T-helper 1 cell treated with Interleukin-12 subunit alpha and Interleukin-12 subunit beta and Interleukin-4 antibody, amounts not matched to agents 30 ng/mL and 1 ng/mL, for 36 hours (primary cell): ENCODE results near the gene LRP3. TPM values are rescaled to one million over a fixed set of nuclear protein-coding genes. Genes with fewer than 3 reads are reported as not detected.

ENCODE experiments used
- intact Hi-C: fragments of 100-400 bp; cut with micrococcal nuclease; formaldehyde crosslinking; loops from one replicate; pipeline ENCODE4 v1.15.1; 2024
- total RNA-seq: library from RNA; stranded (reverse); gene quantifications from 2 replicates; pipeline ENCODE4 v1.2.3, GENCODE V29; 2022

Gene LRP3
- total RNA-seq, 1 donor from 2014 or later = 0.05 TPM

DNA sequence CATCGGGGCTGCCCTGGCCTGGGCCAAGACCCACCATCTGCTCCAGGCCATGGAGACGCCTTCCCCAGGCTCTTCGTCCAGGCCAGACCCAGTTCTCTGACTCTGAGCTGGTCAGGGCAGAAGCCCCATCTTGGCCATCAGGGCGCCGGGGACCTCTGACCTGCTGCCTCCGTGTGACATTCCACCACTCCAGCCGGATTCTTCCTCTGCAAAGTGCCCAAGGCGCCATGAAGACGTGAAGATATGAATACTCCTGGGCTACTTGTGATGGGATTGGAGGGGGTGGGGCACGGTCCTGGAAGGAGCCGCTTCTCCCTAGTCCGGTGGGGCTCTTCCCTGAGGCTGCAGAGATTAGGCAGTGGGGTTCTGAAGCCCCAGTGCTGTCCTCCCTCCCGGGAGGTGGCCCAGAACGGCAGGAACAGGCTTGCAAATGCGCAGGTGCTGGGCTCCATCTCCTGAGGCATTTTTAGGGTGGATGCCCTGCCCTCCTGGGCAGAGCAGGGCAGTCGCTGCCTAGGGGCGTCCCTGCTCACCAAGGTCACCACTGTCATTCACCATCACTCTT, 57.5 kb downstream of the LRP3 start:
- intact Hi-C loops = no loop called here

DNA sequence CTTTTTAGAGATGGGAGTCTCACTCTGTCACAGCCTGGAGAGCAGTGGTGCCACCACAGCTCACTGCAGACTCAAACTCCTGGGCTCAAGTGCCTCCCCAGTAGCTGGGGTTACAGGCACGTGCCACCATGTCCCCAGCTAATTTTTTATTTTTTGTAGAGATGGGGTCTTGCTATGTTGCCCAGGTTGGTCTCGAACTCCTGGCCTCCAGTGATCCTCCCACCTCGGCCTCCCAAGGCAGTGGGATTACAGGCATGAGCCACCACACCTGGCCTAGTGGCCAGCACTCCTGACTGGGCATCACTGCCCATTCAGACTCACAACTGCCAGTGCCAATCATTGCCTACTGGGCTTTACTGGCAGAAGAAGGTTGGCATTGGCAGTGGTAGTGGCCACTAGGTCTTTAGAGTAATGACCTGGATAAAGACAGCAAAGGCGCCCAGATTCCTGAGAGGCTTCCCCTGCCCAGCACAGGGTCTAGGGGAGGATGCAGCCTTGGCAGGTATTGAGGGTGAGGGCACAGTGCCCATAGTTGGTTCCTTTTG, 58.4 kb downstream of the LRP3 start:
- intact Hi-C loops = no loop called here

DNA sequence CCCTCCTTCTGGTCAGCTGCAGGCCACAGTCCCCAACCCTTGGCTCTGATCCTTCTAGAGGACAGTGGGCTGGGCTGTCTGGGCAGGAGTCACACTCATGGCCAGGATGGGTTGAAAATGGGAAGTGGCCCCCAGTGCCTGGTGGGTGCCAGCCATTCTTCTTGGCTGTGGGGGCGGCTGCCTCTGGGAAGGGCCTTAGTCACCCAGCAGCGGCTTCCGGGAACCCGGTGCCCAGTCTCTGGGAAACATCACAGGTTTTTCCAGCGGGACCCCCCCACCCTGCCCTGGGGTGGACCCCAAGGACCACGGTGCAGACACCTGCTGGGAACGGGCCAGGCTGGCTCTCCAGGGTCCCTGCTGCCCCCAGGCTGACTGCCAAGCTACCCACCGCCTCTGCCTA, 58.8 kb downstream of the LRP3 start:
- intact Hi-C loops = no loop called here

DNA sequence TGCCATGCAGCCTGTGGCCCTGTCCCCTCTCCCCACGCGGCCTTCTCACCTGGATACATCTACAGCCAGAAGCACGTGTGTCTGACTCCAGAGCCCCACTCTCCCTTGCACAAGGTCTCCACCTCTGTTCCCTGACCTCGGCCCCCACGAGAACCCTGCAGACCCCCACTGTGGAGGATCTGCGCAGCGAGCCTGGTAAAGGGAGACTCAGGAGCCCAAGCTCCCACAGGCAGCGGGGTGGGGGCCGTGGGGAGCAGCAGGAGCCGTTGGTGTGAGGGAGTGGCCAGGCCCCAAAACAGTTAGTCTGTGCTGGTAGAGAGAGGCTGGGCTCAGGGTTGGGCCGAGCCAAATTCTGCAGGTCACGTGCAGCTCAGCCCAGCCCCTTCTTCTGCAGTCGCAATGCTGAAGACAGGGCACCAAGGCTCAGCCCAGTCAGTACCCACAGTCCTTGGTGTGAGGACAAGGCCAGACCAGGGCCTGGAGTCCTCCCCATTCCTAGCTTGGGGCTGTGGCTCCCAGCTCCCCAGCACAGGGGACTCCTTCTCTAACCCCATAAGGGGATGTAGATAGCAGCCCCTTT, 60.2 kb downstream of the LRP3 start:
- intact Hi-C loops = no loop called here

DNA sequence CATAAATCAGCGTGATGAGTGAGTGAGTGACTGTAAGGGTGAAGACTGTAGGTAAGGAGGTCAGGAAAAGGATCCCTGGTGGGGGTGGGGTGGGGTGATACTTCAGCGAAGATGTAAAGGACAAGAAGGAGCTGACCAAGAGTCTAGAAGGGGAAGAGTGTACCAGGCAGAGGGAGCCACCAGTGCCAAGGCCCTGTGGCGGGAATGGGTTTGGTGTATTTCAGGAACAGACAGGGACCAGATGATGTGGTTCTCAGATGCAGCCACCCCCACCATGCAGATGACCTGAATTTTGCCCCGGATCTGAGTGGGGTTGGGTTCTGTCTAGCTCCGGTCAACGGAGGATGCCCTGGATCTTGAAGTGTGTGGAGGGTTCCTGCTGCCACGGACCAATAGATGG, 61.7 kb downstream of the LRP3 start:
- intact Hi-C loops = no loop called here

DNA sequence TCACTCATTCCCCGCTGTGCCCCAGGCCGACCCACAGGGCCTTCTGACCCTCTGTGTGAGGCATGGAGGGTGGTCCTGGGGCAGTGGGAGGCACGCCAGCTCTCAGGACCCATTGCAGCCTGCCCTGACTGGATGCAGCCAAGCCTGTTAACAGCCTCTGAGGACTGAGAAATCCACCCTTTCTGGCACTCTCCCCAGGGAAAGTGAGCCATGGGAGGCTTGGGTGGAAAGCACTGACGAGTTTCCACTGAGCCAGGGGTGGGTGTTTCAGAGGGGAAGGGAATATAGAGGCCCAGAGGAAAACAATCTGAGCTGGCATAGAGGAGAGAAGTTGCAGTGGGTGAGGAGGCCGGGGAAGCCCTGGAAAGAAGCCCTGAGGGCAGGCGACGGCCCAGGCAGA, 62.1 kb downstream of the LRP3 start:
- intact Hi-C loops = no loop called here

DNA sequence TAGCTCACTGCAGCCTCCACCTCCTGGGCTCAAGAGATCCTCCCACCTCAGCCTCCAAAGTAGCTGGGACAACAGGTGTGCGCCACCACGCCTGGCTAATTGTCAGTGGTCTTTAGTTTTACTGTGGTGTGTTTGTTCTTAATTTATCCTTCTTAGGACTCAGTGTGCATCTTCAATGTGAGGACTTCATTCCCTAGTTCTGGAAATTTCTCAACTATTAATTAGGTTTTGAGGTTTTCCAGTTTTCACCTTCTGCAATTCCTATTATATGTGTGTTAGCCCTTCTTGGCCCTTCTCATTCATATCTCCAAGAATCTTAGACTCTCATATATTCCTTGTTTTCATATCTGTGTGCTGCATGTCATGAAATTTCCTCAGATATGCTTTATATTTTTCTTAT, 63.7 kb downstream of the LRP3 start:
- intact Hi-C loops = no loop called here

Other genes starting within 250 kb of the LRP3 start
- 18.0 and 19.6 TPM in 2 replicates for gene CEP89, start 222.4 kb upstream of the LRP3 start, total RNA-seq
- gene FAAP24, start 222.1 kb upstream of the LRP3 start, total RNA-seq = 6.0 and 7.0 TPM in 2 replicates
- gene RHPN2, start 129.4 kb upstream of the LRP3 start, total RNA-seq = 0.56 and 0.66 TPM in 2 replicates
- 13.5 and 14.0 TPM in 2 replicates for gene GPATCH1, start 113.1 kb upstream of the LRP3 start, total RNA-seq
- gene WDR88, start 62.2 kb upstream of the LRP3 start, total RNA-seq = not detected in 2 replicates
- not detected in 2 replicates for gene SLC7A10, start 31.5 kb downstream of the LRP3 start, total RNA-seq
- 0.24 and 0.51 TPM in 2 replicates for gene CEBPA, start 108.2 kb downstream of the LRP3 start, total RNA-seq
- 23.3 and 23.9 TPM in 2 replicates for gene CEBPG, start 179.4 kb downstream of the LRP3 start, total RNA-seq